Measurements from ENCODE around the gene EPN3.

Gene EPN3

GRCh38 chr17:50532452-50533024 is at the start of gene EPN3:
Gene EPN3, plus strand, starts transcription at chr17:50532735. Its CDS starts 3,822 bp downstream, at chr17:50536557.
- Histone ChIP-seq H3K9me3 (ENCODE audit: control insufficient read depth in 2 of 2, low read length in 2 of 2) (no peaks in the 10 kb centered on the region), H3K4me1 (ENCODE audit: control insufficient read depth in 2 of 2, insufficient read depth in 2 of 2, low read length in 2 of 2) (peaks cover 19 to 37% of the 10 kb centered on the region in 2 donors), H3K4me3 (ENCODE audit: low read length in 2 of 2) (peak within 1 kb of the TSS; percentile 68 to 86), H3K27me3 (ENCODE audit: control insufficient read depth in 2 of 2, insufficient read depth in 2 of 2, low read length in 2 of 2) (peaks cover 10 to 18% of the 10 kb centered on the region in 2 donors), H3K27ac (ENCODE audit: low read depth in 2 of 2, low read length in 2 of 2) (peak within 1 kb of the TSS; percentile 91 to 97), H3K9ac (ENCODE audit: low read depth in 1 of 2, low read length in 2 of 2) (peak within 1 kb of the TSS; percentile 74 to 90), H3K36me3 (ENCODE audit: control insufficient read depth in 2 of 2, insufficient read depth in 2 of 2, low read length in 2 of 2) (peaks cover 9 to 15% of the 10 kb centered on the region in 2 donors)

- Histone ChIP-seq H3K4me3 (ENCODE audit: low read length in 2 of 2) (no peak overlapping the region), H3K4me1 (ENCODE audit: control insufficient read depth in 2 of 2, insufficient read depth in 2 of 2, low read length in 2 of 2) (peaks cover 13 to 15% of the 10 kb centered on the region in 2 donors), H3K36me3 (ENCODE audit: control insufficient read depth in 2 of 2, insufficient read depth in 2 of 2, low read length in 2 of 2) (peaks cover 27 to 33% of the 10 kb centered on the region in 2 donors), H3K9ac (ENCODE audit: low read depth in 1 of 2, low read length in 2 of 2) (no peak overlapping the region), H3K9me3 (ENCODE audit: control insufficient read depth in 2 of 2, low read length in 2 of 2) (no peaks in the 10 kb centered on the region), H3K27me3 (ENCODE audit: control insufficient read depth in 2 of 2, insufficient read depth in 2 of 2, low read length in 2 of 2) (no peaks in the 10 kb centered on the region), H3K27ac (ENCODE audit: low read depth in 2 of 2, low read length in 2 of 2) (no peak overlapping the region)
These were observed 49.3 kb upstream of the EPN3 start for GRCh38 chr17:50483266-50483665.

- H3K27ac ChIP-seq (ENCODE audit: low read depth in 2 of 2, low read length in 2 of 2) = no peak overlapping the region
- H3K27me3 ChIP-seq (ENCODE audit: control insufficient read depth in 2 of 2, insufficient read depth in 2 of 2, low read length in 2 of 2) = no peaks in the 10 kb centered on the region
- H3K9me3 ChIP-seq (ENCODE audit: control insufficient read depth in 2 of 2, low read length in 2 of 2) = no peaks in the 10 kb centered on the region
- peaks cover 10 to 12% of the 10 kb centered on the region in 2 donors for H3K4me1 ChIP-seq (ENCODE audit: control insufficient read depth in 2 of 2, insufficient read depth in 2 of 2, low read length in 2 of 2)
- H3K4me3 ChIP-seq (ENCODE audit: low read length in 2 of 2) = no peak overlapping the region
- no peak overlapping the region for H3K9ac ChIP-seq (ENCODE audit: low read depth in 1 of 2, low read length in 2 of 2)
- peaks cover 27 to 33% of the 10 kb centered on the region in 2 donors for H3K36me3 ChIP-seq (ENCODE audit: control insufficient read depth in 2 of 2, insufficient read depth in 2 of 2, low read length in 2 of 2)
These were observed 48.0 kb upstream of the EPN3 start for GRCh38 chr17:50484386-50485155.

GRCh38 chr17:50487213-50488096 is 45.1 kb upstream of the EPN3 start:
- H3K9me3 ChIP-seq (ENCODE audit: control insufficient read depth in 2 of 2, low read length in 2 of 2) = no peaks in the 10 kb centered on the region
- H3K4me3 ChIP-seq (ENCODE audit: low read length in 2 of 2) = no peak overlapping the region
- no peaks in the 10 kb centered on the region for H3K27me3 ChIP-seq (ENCODE audit: control insufficient read depth in 2 of 2, insufficient read depth in 2 of 2, low read length in 2 of 2)
- no peak overlapping the region for H3K9ac ChIP-seq (ENCODE audit: low read depth in 1 of 2, low read length in 2 of 2)
- peaks cover 4 to 5% of the 10 kb centered on the region in 2 donors for H3K4me1 ChIP-seq (ENCODE audit: control insufficient read depth in 2 of 2, insufficient read depth in 2 of 2, low read length in 2 of 2)
- H3K27ac ChIP-seq (ENCODE audit: low read depth in 2 of 2, low read length in 2 of 2) = no peak overlapping the region
- H3K36me3 ChIP-seq (ENCODE audit: control insufficient read depth in 2 of 2, insufficient read depth in 2 of 2, low read length in 2 of 2) = peaks cover 23 to 33% of the 10 kb centered on the region in 2 donors

GRCh38 chr17:50488880-50489279 is 43.7 kb upstream of the EPN3 start:
- Histone ChIP-seq H3K4me1 (ENCODE audit: control insufficient read depth in 2 of 2, insufficient read depth in 2 of 2, low read length in 2 of 2) (no peaks in the 10 kb centered on the region), H3K9ac (ENCODE audit: low read depth in 1 of 2, low read length in 2 of 2) (no peak overlapping the region), H3K27ac (ENCODE audit: low read depth in 2 of 2, low read length in 2 of 2) (no peak overlapping the region), H3K27me3 (ENCODE audit: control insufficient read depth in 2 of 2, insufficient read depth in 2 of 2, low read length in 2 of 2) (no peaks in the 10 kb centered on the region), H3K4me3 (ENCODE audit: low read length in 2 of 2) (no peak overlapping the region), H3K9me3 (ENCODE audit: control insufficient read depth in 2 of 2, low read length in 2 of 2) (no peaks in the 10 kb centered on the region), H3K36me3 (ENCODE audit: control insufficient read depth in 2 of 2, insufficient read depth in 2 of 2, low read length in 2 of 2) (peaks cover 16 to 25% of the 10 kb centered on the region in 2 donors)

- Histone ChIP-seq H3K27ac (ENCODE audit: low read depth in 2 of 2, low read length in 2 of 2) (no peak overlapping the region), H3K4me1 (ENCODE audit: control insufficient read depth in 2 of 2, insufficient read depth in 2 of 2, low read length in 2 of 2) (no peaks in the 10 kb centered on the region), H3K4me3 (ENCODE audit: low read length in 2 of 2) (no peak overlapping the region), H3K9ac (ENCODE audit: low read depth in 1 of 2, low read length in 2 of 2) (no peak overlapping the region), H3K9me3 (ENCODE audit: control insufficient read depth in 2 of 2, low read length in 2 of 2) (no peaks in the 10 kb centered on the region), H3K27me3 (ENCODE audit: control insufficient read depth in 2 of 2, insufficient read depth in 2 of 2, low read length in 2 of 2) (no peaks in the 10 kb centered on the region), H3K36me3 (ENCODE audit: control insufficient read depth in 2 of 2, insufficient read depth in 2 of 2, low read length in 2 of 2) (peaks cover 0 to 5% of the 10 kb centered on the region in 2 donors)
These were observed 41.0 kb upstream of the EPN3 start for GRCh38 chr17:50491505-50491904.

GRCh38 chr17:50492214-50492613 is 40.3 kb upstream of the EPN3 start:
- H3K4me3 ChIP-seq (ENCODE audit: low read length in 2 of 2) = no peak overlapping the region
- H3K4me1 ChIP-seq (ENCODE audit: control insufficient read depth in 2 of 2, insufficient read depth in 2 of 2, low read length in 2 of 2) = no peaks in the 10 kb centered on the region
- no peaks in the 10 kb centered on the region for H3K9me3 ChIP-seq (ENCODE audit: control insufficient read depth in 2 of 2, low read length in 2 of 2)
- H3K27ac ChIP-seq (ENCODE audit: low read depth in 2 of 2, low read length in 2 of 2) = no peak overlapping the region
- H3K9ac ChIP-seq (ENCODE audit: low read depth in 1 of 2, low read length in 2 of 2) = no peak overlapping the region
- H3K27me3 ChIP-seq (ENCODE audit: control insufficient read depth in 2 of 2, insufficient read depth in 2 of 2, low read length in 2 of 2) = no peaks in the 10 kb centered on the region
- peaks cover 0 to 3% of the 10 kb centered on the region in 2 donors for H3K36me3 ChIP-seq (ENCODE audit: control insufficient read depth in 2 of 2, insufficient read depth in 2 of 2, low read length in 2 of 2)

- no peak overlapping the region for H3K27ac ChIP-seq (ENCODE audit: low read depth in 2 of 2, low read length in 2 of 2)
- peaks cover 5 to 8% of the 10 kb centered on the region in 2 donors for H3K4me1 ChIP-seq (ENCODE audit: control insufficient read depth in 2 of 2, insufficient read depth in 2 of 2, low read length in 2 of 2)
- no peaks in the 10 kb centered on the region for H3K27me3 ChIP-seq (ENCODE audit: control insufficient read depth in 2 of 2, insufficient read depth in 2 of 2, low read length in 2 of 2)
- no peaks in the 10 kb centered on the region for H3K9me3 ChIP-seq (ENCODE audit: control insufficient read depth in 2 of 2, low read length in 2 of 2)
- H3K4me3 ChIP-seq (ENCODE audit: low read length in 2 of 2) = no peak overlapping the region
- no peaks in the 10 kb centered on the region for H3K36me3 ChIP-seq (ENCODE audit: control insufficient read depth in 2 of 2, insufficient read depth in 2 of 2, low read length in 2 of 2)
- no peak overlapping the region for H3K9ac ChIP-seq (ENCODE audit: low read depth in 1 of 2, low read length in 2 of 2)
These were observed 38.8 kb upstream of the EPN3 start for GRCh38 chr17:50493744-50494143.

GRCh38 chr17:50495217-50495823 is 37.2 kb upstream of the EPN3 start:
- H3K27me3 ChIP-seq (ENCODE audit: control insufficient read depth in 2 of 2, insufficient read depth in 2 of 2, low read length in 2 of 2) = no peaks in the 10 kb centered on the region
- no peak overlapping the region for H3K4me3 ChIP-seq (ENCODE audit: low read length in 2 of 2)
- peaks cover 5 to 8% of the 10 kb centered on the region in 2 donors for H3K4me1 ChIP-seq (ENCODE audit: control insufficient read depth in 2 of 2, insufficient read depth in 2 of 2, low read length in 2 of 2)
- H3K27ac ChIP-seq (ENCODE audit: low read depth in 2 of 2, low read length in 2 of 2) = no peak overlapping the region
- H3K36me3 ChIP-seq (ENCODE audit: control insufficient read depth in 2 of 2, insufficient read depth in 2 of 2, low read length in 2 of 2) = no peaks in the 10 kb centered on the region
- H3K9me3 ChIP-seq (ENCODE audit: control insufficient read depth in 2 of 2, low read length in 2 of 2) = no peaks in the 10 kb centered on the region
- H3K9ac ChIP-seq (ENCODE audit: low read depth in 1 of 2, low read length in 2 of 2) = no peak overlapping the region
